K562 (cell line): ENCODE results near the gene MTERF4. TPM values are rescaled to one million over a fixed set of nuclear protein-coding genes. Genes with fewer than 3 reads are reported as not detected.

Source experiments
- ASH1L ChIP-seq: fragments of 450-650 bp; IDR thresholded peaks from 2 replicates; pipeline ENCODE4 v1.6.1; 2018; ENCODE audit warnings: borderline replicate concordance, mild to moderate bottlenecking, low read depth; ENCODE audit not compliant: partially characterized antibody
- COPS2 ChIP-seq: fragments of 450-650 bp; conservative IDR thresholded peaks from 2 replicates; pipeline ENCODE4 v1.6.1; 2016; ENCODE audit warnings: mild to moderate bottlenecking, moderate library complexity
- E4F1 ChIP-seq: fragments of 250-450 bp; sonication (Bioruptor Pico); IDR thresholded peaks from 2 replicates; pipeline ENCODE4 v1.5.0; 2021; ENCODE audit warnings: mild to moderate bottlenecking, borderline replicate concordance
- ELF1 ChIP-seq: fragments of 200-800 bp; sonication (Bioruptor generic); IDR thresholded peaks from 2 replicates; pipeline ENCODE4 v1.6.1; 2016; ENCODE audit warnings: missing genetic modification characterization, missing compliant biosample characterization
- ESRRB ChIP-seq: fragments of 250-450 bp; sonication (Bioruptor Pico); IDR thresholded peaks from 2 replicates; pipeline ENCODE4 v1.5.0; 2020; ENCODE audit warnings: mild to moderate bottlenecking, moderate library complexity, borderline replicate concordance
- ETV5 ChIP-seq: sonication (generic); formaldehyde crosslinking; IDR thresholded peaks from 2 replicates; pipeline ENCODE4 v1.4.0; 2020; ENCODE audit warnings: low read depth, mild to moderate bottlenecking, missing genetic modification reagents
- FIP1L1 ChIP-seq: fragments of 200-400 bp; formaldehyde crosslinking; IDR thresholded peaks from 2 replicates; pipeline ENCODE4 v1.6.1; 2018; ENCODE audit warnings: mild to moderate bottlenecking, low read depth, low read length; ENCODE audit not compliant: poor library complexity, severe bottlenecking
- FOXP4 ChIP-seq: sonication (generic); formaldehyde crosslinking; IDR thresholded peaks from 2 replicates; pipeline ENCODE4 v1.8.0; 2022; ENCODE audit warnings: mild to moderate bottlenecking, missing genetic modification reagents, borderline replicate concordance
- MTA1 ChIP-seq: fragments of 450-650 bp; IDR thresholded peaks from 2 replicates; pipeline ENCODE4 v1.6.1; 2017; ENCODE audit warnings: borderline replicate concordance
- NR2C2 ChIP-seq, 2 experiments: fragments of 200-800 bp in 1 of 2; sonication (Bioruptor generic) in 1 of 2; sonication (generic) in 1 of 2; formaldehyde crosslinking in 1 of 2; IDR thresholded peaks; 2 replicates each; pipeline versions ENCODE4 v1.6.1 to v1.8.0; 2016 to 2022; ENCODE audit warnings: mild to moderate bottlenecking in 1 of 2, missing compliant biosample characterization in 1 of 2, missing genetic modification characterization in 1 of 2, missing genetic modification reagents in 1 of 2
- NR4A1 ChIP-seq, 2 experiments: fragments of 250-450 bp in 1 of 2; fragments of 450-650 bp in 1 of 2; sonication (Bioruptor Pico) in 1 of 2; IDR thresholded peaks; 2 replicates each; pipeline versions ENCODE4 v1.4.0 to v1.6.1; 2016 to 2020; ENCODE audit warnings: mild to moderate bottlenecking in 2 of 2, missing compliant biosample characterization in 1 of 2, missing genetic modification characterization in 1 of 2, moderate library complexity in 1 of 2
- PTTG1 ChIP-seq: fragments of 450-650 bp; IDR thresholded peaks from 2 replicates; pipeline ENCODE4 v1.6.1; 2016; ENCODE audit warnings: low read depth, mild to moderate bottlenecking, missing genetic modification characterization, missing compliant biosample characterization
- SLC30A9 ChIP-seq: fragments of 250-450 bp; sonication (Bioruptor Pico); IDR thresholded peaks from 2 replicates; pipeline ENCODE4 v1.8.0; 2022; ENCODE audit warnings: mild to moderate bottlenecking, moderate library complexity
- TFAP4 ChIP-seq: sonication (generic); formaldehyde crosslinking; IDR thresholded peaks from 2 replicates; pipeline ENCODE4 v1.8.0; 2022; ENCODE audit warnings: missing genetic modification reagents, mild to moderate bottlenecking, moderate library complexity, borderline replicate concordance
- USF2 ChIP-seq: sonication (generic); formaldehyde crosslinking; IDR thresholded peaks from 2 replicates; pipeline ENCODE4 v1.5.0; 2020; ENCODE audit warnings: missing genetic modification reagents
- ZBTB12 ChIP-seq: fragments of 250-450 bp; sonication (Bioruptor Pico); IDR thresholded peaks from 2 replicates; pipeline ENCODE4 v1.4.0; 2020
- ZNF444 ChIP-seq: fragments of 250-450 bp; sonication (Bioruptor Pico); IDR thresholded peaks from 2 replicates; pipeline ENCODE4 v1.4.0; 2020; ENCODE audit warnings: mild to moderate bottlenecking, moderate library complexity
- ZNF584 ChIP-seq: fragments of 200-800 bp; sonication (Bioruptor generic); IDR thresholded peaks from 2 replicates; pipeline ENCODE4 v1.6.1; 2016; ENCODE audit warnings: low read depth, mild to moderate bottlenecking, missing genetic modification characterization, missing compliant biosample characterization
- polyA plus RNA-seq, 8 experiments: library from polyadenylated mRNA; depleted of rRNA in 4 of 8; stranded (reverse) in 5 of 8; unstranded in 3 of 8; fragments of >200 nt; fragmentation: Nextera tagmentation in 2 of 8; fragmentation: Illumina TruSeq in 1 of 8; extraction: Ambion mirVana in 2 of 8; extraction: Trizol in 1 of 8; gene quantifications; 2 replicates each; pipeline versions ENCODE4 v1.2.1 to v1.2.3, GENCODE V29; 2011 to 2014; ENCODE audit warnings: inconsistent platforms in 1 of 8, missing spikeins in 1 of 8
- total RNA-seq, 7 experiments: library from RNA; depleted of rRNA in 6 of 7; stranded (reverse); fragments of >200 nt in 6 of 7; fragmentation: Illumina TruSeq in 2 of 7; extraction: Trizol in 2 of 7; gene quantifications; 2 replicates each; pipeline versions ENCODE4 v1.2.1 to v1.2.3, GENCODE V29; 2011 to 2021; ENCODE audit warnings: low replicate concordance in 1 of 7

Gene MTERF4
- total and polyA plus RNA-seq, 9 of the 15 experiments (the other 6 are each of a cell fraction or from before 2014, with no cell fraction given), result 15.3 to 29.6 (median 21.2) TPM

- TF ChIP-seq ZNF444 (CRISPR knock-in tag) (no peak), NR2C2 (CRISPR knock-in tag; IDR thresholded peaks at IDR 0.05) (no peak), NR2C2 (tag; IDR thresholded peaks at IDR 0.05) (peak; percentile 41; the same call in 1 of the 2 replicates), NR4A1 (CRISPR knock-in tag; IDR thresholded peaks at IDR 0.05) (no peak), NR4A1 (tag; IDR thresholded peaks at IDR 0.05) (no peak), ELF1 (peak; percentile 87), ETV5 (no peak), SLC30A9 (CRISPR knock-in tag) (no peak), ASH1L (peak; percentile 60), ZNF584 (CRISPR knock-in tag) (no peak), COPS2 (no peak), PTTG1 (tag) (no peak), ZBTB12 (CRISPR knock-in tag) (0 out of 2 replicates have a peak, but pooled peaks have one; percentile 33), TFAP4 (CRISPR knock-in tag) (peak; percentile 19; the same call in 1 of the 2 replicates), E4F1 (no peak), MTA1 (peak; percentile 88), ESRRB (CRISPR knock-in tag) (no peak), FOXP4 (CRISPR knock-in tag) (no peak), FIP1L1 (peak; percentile 38), USF2 (no peak)
Measured at GRCh38 chr2:241149925-241150659, 48.0 kb upstream of the MTERF4 start, which contains the start of gene PPP1R7 (continued).
